Measurements from ENCODE around the gene PANX2.
"Not testable (repeated sequence)": the region's sequence is repeated elsewhere in the genome, so short reads cannot be mapped to it uniquely, and the experiment has no call there.

Gene PANX2

GRCh38 chr22:50157709-50158375 is 12.7 kb upstream of the PANX2 start:
- Histone ChIP-seq H3K27ac (ENCODE audit: low read depth, low read length) (no peak overlapping the region), H3K4me1 (ENCODE audit: control insufficient read depth in 1 of 2, insufficient read depth in 2 of 2, low read length in 2 of 2) (peaks cover 0 to 6% of the 10 kb centered on the region in 2 donors), H3K9ac (ENCODE audit: low read depth in 1 of 2, low read length in 2 of 2) (no peak overlapping the region), H3K27me3 (ENCODE audit: control insufficient read depth in 1 of 2, insufficient read depth in 2 of 2, low read length in 2 of 2) (no peaks in the 10 kb centered on the region), H3K4me3 (ENCODE audit: low read depth in 1 of 2, low read length in 2 of 2) (no peak overlapping the region), H3K36me3 (ENCODE audit: control insufficient read depth in 1 of 2, insufficient read depth in 2 of 2, low read length in 2 of 2) (no peaks in the 10 kb centered on the region), H3K9me3 (ENCODE audit: control insufficient read depth in 1 of 2, low read length in 2 of 2) (no peaks in the 10 kb centered on the region)

GRCh38 chr22:50160947-50161346 is 9.6 kb upstream of the PANX2 start:
- Histone ChIP-seq H3K27me3 (ENCODE audit: control insufficient read depth in 1 of 2, insufficient read depth in 2 of 2, low read length in 2 of 2) (no peaks in the 10 kb centered on the region), H3K4me3 (ENCODE audit: low read depth in 1 of 2, low read length in 2 of 2) (no peak overlapping the region), H3K9ac (ENCODE audit: low read depth in 1 of 2, low read length in 2 of 2) (no peak overlapping the region), H3K36me3 (ENCODE audit: control insufficient read depth in 1 of 2, insufficient read depth in 2 of 2, low read length in 2 of 2) (no peaks in the 10 kb centered on the region), H3K4me1 (ENCODE audit: control insufficient read depth in 1 of 2, insufficient read depth in 2 of 2, low read length in 2 of 2) (peaks cover 0 to 6% of the 10 kb centered on the region in 2 donors), H3K9me3 (ENCODE audit: control insufficient read depth in 1 of 2, low read length in 2 of 2) (no peaks in the 10 kb centered on the region), H3K27ac (ENCODE audit: low read depth, low read length) (no peak overlapping the region)

GRCh38 chr22:50161508-50162390 is 8.8 kb upstream of the PANX2 start:
- H3K9ac ChIP-seq (ENCODE audit: low read depth in 1 of 2, low read length in 2 of 2), result no peak overlapping the region
- no peak overlapping the region for H3K4me3 ChIP-seq (ENCODE audit: low read depth in 1 of 2, low read length in 2 of 2)
- no peaks in the 10 kb centered on the region for H3K27me3 ChIP-seq (ENCODE audit: control insufficient read depth in 1 of 2, insufficient read depth in 2 of 2, low read length in 2 of 2)
- no peaks in the 10 kb centered on the region for H3K36me3 ChIP-seq (ENCODE audit: control insufficient read depth in 1 of 2, insufficient read depth in 2 of 2, low read length in 2 of 2)
- no peaks in the 10 kb centered on the region for H3K9me3 ChIP-seq (ENCODE audit: control insufficient read depth in 1 of 2, low read length in 2 of 2)
- peaks cover 0 to 6% of the 10 kb centered on the region in 2 donors for H3K4me1 ChIP-seq (ENCODE audit: control insufficient read depth in 1 of 2, insufficient read depth in 2 of 2, low read length in 2 of 2)
- H3K27ac ChIP-seq (ENCODE audit: low read depth, low read length), result no peak overlapping the region

- Histone ChIP-seq H3K27me3 (ENCODE audit: control insufficient read depth in 1 of 2, insufficient read depth in 2 of 2, low read length in 2 of 2) (no peaks in the 10 kb centered on the region), H3K27ac (ENCODE audit: low read depth, low read length) (no peak overlapping the region), H3K36me3 (ENCODE audit: control insufficient read depth in 1 of 2, insufficient read depth in 2 of 2, low read length in 2 of 2) (no peaks in the 10 kb centered on the region), H3K4me1 (ENCODE audit: control insufficient read depth in 1 of 2, insufficient read depth in 2 of 2, low read length in 2 of 2) (peaks cover 0 to 6% of the 10 kb centered on the region in 2 donors), H3K9me3 (ENCODE audit: control insufficient read depth in 1 of 2, low read length in 2 of 2) (no peaks in the 10 kb centered on the region), H3K4me3 (ENCODE audit: low read depth in 1 of 2, low read length in 2 of 2) (no peak overlapping the region), H3K9ac (ENCODE audit: low read depth in 1 of 2, low read length in 2 of 2) (no peak overlapping the region)
Observed at GRCh38 chr22:50162391-50162956, 8.1 kb upstream of the PANX2 start.

- Histone ChIP-seq H3K4me1 (ENCODE audit: control insufficient read depth in 1 of 2, insufficient read depth in 2 of 2, low read length in 2 of 2) (no peaks in the 10 kb centered on the region), H3K9me3 (ENCODE audit: control insufficient read depth in 1 of 2, low read length in 2 of 2) (no peaks in the 10 kb centered on the region), H3K27ac (ENCODE audit: low read depth, low read length) (no peak overlapping the region), H3K9ac (ENCODE audit: low read depth in 1 of 2, low read length in 2 of 2) (no peak overlapping the region), H3K36me3 (ENCODE audit: control insufficient read depth in 1 of 2, insufficient read depth in 2 of 2, low read length in 2 of 2) (no peaks in the 10 kb centered on the region), H3K27me3 (ENCODE audit: control insufficient read depth in 1 of 2, insufficient read depth in 2 of 2, low read length in 2 of 2) (peaks cover 7% of the 10 kb centered on the region in 2 donors), H3K4me3 (ENCODE audit: low read depth in 1 of 2, low read length in 2 of 2) (no peak overlapping the region)
Observed at GRCh38 chr22:50165436-50166123, 5.0 kb upstream of the PANX2 start.

GRCh38 chr22:50167689-50168489 is 2.6 kb upstream of the PANX2 start:
- H3K4me3 ChIP-seq (ENCODE audit: low read depth in 1 of 2, low read length in 2 of 2), result no peak overlapping the region
- no peak overlapping the region for H3K9ac ChIP-seq (ENCODE audit: low read depth in 1 of 2, low read length in 2 of 2)
- no peaks in the 10 kb centered on the region for H3K9me3 ChIP-seq (ENCODE audit: control insufficient read depth in 1 of 2, low read length in 2 of 2)
- H3K27ac ChIP-seq (ENCODE audit: low read depth, low read length), result no peak overlapping the region
- H3K27me3 ChIP-seq (ENCODE audit: control insufficient read depth in 1 of 2, insufficient read depth in 2 of 2, low read length in 2 of 2), result peaks cover 7 to 21% of the 10 kb centered on the region in 2 donors
- H3K4me1 ChIP-seq (ENCODE audit: control insufficient read depth in 1 of 2, insufficient read depth in 2 of 2, low read length in 2 of 2), result peaks cover 0 to 7% of the 10 kb centered on the region in 2 donors
- H3K36me3 ChIP-seq (ENCODE audit: control insufficient read depth in 1 of 2, insufficient read depth in 2 of 2, low read length in 2 of 2), result no peaks in the 10 kb centered on the region

GRCh38 chr22:50168490-50169180 is 1.9 kb upstream of the PANX2 start:
- not testable (repeated sequence) for H3K9ac ChIP-seq (ENCODE audit: low read depth in 1 of 2, low read length in 2 of 2)

GRCh38 chr22:50169181-50169759 is 1.3 kb upstream of the PANX2 start:
- H3K9ac ChIP-seq (ENCODE audit: low read depth in 1 of 2, low read length in 2 of 2), result no peak overlapping the region
- H3K27me3 ChIP-seq (ENCODE audit: control insufficient read depth in 1 of 2, insufficient read depth in 2 of 2, low read length in 2 of 2), result peaks cover 7 to 21% of the 10 kb centered on the region in 2 donors
- H3K4me3 ChIP-seq (ENCODE audit: low read depth in 1 of 2, low read length in 2 of 2), result no peak overlapping the region
- peaks cover 0 to 7% of the 10 kb centered on the region in 2 donors for H3K4me1 ChIP-seq (ENCODE audit: control insufficient read depth in 1 of 2, insufficient read depth in 2 of 2, low read length in 2 of 2)
- H3K27ac ChIP-seq (ENCODE audit: low read depth, low read length), result no peak overlapping the region
- H3K9me3 ChIP-seq (ENCODE audit: control insufficient read depth in 1 of 2, low read length in 2 of 2), result no peaks in the 10 kb centered on the region
- H3K36me3 ChIP-seq (ENCODE audit: control insufficient read depth in 1 of 2, insufficient read depth in 2 of 2, low read length in 2 of 2), result no peaks in the 10 kb centered on the region

More at GRCh38 chr22:50168490-50169180, 1.9 kb upstream of the PANX2 start:
- not testable (repeated sequence) for H3K36me3 ChIP-seq (ENCODE audit: control insufficient read depth in 1 of 2, insufficient read depth in 2 of 2, low read length in 2 of 2); H3K9me3 ChIP-seq (ENCODE audit: control insufficient read depth in 1 of 2, low read length in 2 of 2); H3K4me3 ChIP-seq (ENCODE audit: low read depth in 1 of 2, low read length in 2 of 2); H3K27ac ChIP-seq (ENCODE audit: low read depth, low read length); H3K4me1 ChIP-seq (ENCODE audit: control insufficient read depth in 1 of 2, insufficient read depth in 2 of 2, low read length in 2 of 2)
- H3K27me3 ChIP-seq (ENCODE audit: control insufficient read depth in 1 of 2, insufficient read depth in 2 of 2, low read length in 2 of 2), result peaks cover 7 to 21% of the 10 kb centered on the region in 2 donors
